Left kidney (tissue), 2 donors: ENCODE data around the gene NDUFA3. TPM values are rescaled to one million over a fixed set of nuclear protein-coding genes. Genes with fewer than 3 reads are reported as not detected.

Source experiments
- DNase-seq: peaks from one replicate; pipeline ENCODE4 v3.0.0-alpha.2; 2013
- polyA plus RNA-seq: library from polyadenylated mRNA; unstranded; fragments of 120-200 nt; gene quantifications from one replicate; pipeline ENCODE4 v1.2.1, GENCODE V29; 2013; ENCODE audit not compliant: insufficient read length

NDUFA3 gene
- polyA plus RNA-seq, 1 donor: 105 TPM

- DNase-seq: no peak
These were observed 2.5 kb downstream of the NDUFA3 start for GRCh38 chr19:54104998-54105715.

DNA sequence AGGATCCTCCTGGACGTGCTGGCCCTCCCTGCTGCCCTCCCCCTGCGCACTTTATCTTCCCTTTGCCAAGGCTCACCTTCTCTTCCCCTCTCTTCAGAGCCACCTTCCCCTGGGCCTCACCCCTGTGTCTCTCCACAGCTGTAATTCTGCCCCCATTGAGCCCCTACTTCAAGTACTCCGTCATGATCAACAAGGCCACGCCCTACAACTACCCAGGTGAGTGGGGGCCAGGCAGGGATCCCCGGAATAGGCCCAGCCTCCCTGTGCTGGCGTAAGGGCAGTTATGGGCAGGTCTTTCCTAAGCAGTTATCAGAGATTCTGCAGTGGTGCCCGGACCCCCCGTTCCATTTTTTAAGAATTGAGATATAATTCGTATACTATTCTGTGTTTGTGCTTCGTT, 3.1 kb downstream of the NDUFA3 start:
- DNase-seq: no peak

DNA sequence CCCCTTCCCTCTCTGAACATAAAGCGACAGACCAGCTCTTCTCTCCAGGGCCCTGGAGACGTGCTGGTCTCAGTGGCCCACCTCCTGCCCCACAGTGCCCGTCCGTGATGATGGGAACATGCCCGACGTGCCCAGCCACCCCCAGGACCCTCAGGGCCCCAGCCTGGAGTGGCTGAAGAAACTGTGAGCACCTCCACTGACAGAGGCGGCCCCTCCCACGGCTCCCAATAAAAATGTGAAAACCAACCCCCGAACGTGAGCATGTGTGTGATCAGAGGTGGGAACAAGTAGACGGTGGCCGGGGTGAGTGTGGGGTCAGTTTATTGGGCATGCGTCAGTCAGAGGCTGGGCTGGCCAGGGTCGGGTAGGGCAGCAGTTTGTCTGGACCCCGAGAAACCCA, 4.1 kb downstream of the NDUFA3 start:
- DNase-seq: no peak

GRCh38 chr19:54107876-54108490, 5.3 kb downstream of the NDUFA3 start:
- no peak for DNase-seq

- DNase-seq: no peak
These were observed 5.8 kb downstream of the NDUFA3 start for GRCh38 chr19:54108496-54108895.

- no peak for DNase-seq
These were observed 7.0 kb downstream of the NDUFA3 start for GRCh38 chr19:54109651-54110050.

DNA sequence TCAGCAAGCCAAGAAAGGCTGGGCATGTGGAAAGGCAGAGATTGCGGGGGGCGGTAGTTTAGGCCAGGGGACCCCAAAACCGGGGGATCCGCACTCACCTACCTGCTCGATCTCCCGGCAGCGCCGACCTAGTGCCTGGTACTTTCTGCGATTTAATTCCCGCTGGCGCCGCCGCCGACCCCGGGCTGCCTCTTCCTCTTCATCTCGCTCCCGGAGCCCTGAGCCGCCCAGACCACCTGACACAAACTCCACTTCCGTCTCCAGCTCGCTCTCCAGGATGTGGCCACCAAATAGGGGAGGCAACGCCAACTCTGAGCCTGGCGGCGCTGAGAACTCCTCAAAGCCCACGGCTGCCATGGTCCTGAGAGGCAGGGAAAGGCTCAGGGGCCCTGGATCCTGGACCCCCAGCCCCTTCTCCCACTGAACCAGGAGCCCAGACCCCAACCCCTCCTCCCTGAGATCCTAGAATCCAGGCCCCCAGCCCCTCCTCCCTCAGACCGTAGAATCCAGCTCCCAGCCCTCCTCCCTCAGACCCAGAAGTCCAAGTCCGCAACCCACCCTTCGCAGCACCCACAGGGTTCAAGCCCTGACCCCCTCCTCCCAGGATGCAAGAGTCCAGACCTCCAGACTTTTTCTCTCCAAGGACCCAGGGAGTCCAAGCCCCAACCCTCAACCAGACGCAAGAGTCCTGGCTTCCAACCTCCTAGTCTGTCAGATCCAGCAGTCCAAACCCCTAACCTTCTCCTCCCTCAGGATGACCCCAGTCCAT, 11.9 kb downstream of the NDUFA3 start:
- DNase-seq: no peak

DNA sequence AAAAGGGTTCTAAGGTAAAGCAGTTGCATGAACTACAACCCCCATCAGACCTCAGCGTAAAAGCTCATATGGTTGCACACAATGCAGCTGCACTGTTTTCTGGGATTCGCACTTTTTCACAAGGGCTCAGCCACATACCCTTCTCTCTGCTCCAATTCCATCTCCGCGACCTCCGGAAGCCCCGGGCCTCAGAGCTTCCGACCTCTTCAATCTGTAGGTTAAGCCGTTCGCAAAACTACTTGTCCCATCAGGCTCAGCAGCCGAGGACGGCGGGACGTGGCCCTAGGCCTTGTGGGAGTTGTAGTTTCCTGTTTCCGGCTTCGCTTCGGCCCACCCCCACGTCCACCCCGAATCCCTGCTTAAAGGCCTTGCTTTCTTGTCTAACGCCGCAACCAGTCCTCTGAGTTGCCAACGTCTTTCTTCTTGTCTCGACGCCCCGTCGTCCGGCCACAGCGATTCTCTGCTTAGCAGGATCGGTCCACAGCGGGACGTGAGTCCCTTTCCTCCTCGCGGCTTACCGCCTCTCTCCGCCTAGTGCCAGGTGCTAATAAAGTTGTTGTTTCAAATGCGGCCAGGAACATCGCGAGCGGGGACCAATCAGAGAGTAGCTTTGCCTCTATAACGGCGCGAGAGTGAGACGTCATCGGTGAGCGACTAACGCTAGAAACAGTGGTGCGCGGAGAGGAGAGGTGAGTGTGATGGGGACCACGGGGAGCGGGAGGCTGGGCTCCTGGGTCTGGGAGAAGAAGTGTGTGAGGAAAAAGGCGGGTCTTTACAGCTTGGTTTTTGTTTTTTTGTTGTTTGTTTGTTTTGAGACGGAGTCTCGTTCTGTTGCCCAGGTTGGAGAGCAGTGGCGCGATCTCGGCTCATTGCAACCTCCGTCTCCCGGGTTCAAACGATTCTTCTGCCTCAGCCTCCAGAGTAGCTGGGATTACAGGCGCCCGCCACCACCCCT, 12.7 kb downstream of the NDUFA3 start, which contains the start of the genes PRPF31 and TFPT:
Gene PRPF31, plus strand, starts transcription at position 646 of the 955 bp plus-strand sequence. CDS start 2,525 bp downstream, outside the sequence.
Gene TFPT, minus strand, starts transcription at position 549 of the 955 bp plus-strand sequence. Its CDS starts 388 bp downstream, at position 161.
- peak; percentile 99 for DNase-seq

- DNase-seq: no peak
These were observed 18.6 kb downstream of the NDUFA3 start for GRCh38 chr19:54121259-54121658.

GRCh38 chr19:54123682-54124081, 21.0 kb downstream of the NDUFA3 start:
- DNase-seq: no peak

GRCh38 chr19:54124393-54124792, 21.7 kb downstream of the NDUFA3 start:
- DNase-seq: no peak

- no peak for DNase-seq
These were observed 23.1 kb downstream of the NDUFA3 start for GRCh38 chr19:54125713-54126112.

GRCh38 chr19:54127688-54128440, 25.2 kb downstream of the NDUFA3 start:
- no peak for DNase-seq

DNA sequence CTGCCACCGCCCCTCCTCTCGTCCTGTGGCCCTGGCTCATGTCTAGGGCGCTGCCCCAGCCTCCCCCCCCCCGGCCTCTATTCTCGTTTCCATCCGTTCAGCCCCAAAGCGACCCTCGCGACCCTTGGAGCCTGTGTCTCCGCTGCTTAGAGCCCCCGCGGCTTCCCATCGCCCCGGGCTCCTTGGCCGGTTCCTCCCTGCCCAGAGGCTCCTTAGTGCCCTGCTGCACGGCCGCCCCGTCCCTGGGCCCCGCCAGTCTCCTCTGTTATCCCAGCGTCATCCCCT, 25.7 kb downstream of the NDUFA3 start:
- no peak for DNase-seq

GRCh38 chr19:54128796-54129616, 26.4 kb downstream of the NDUFA3 start:
- DNase-seq: no peak

DNA sequence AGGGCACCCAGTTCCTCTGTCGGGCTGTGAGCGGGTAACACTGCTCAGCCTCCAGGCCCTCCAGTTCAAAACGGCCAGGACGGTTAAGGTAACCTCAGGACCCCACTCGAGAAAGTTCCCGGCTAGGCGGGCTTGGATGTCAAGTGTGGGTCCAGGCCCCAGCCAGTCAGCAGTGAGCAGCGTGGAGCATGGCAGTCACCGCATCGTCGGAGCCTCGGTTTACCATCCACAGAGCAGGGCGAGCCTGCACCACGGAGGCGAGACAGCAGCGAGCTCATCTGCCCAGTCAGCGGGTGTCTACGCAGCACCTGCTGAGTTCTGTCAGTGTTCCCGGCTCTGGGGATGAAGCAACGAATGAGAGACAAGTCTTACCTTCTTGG, 27.0 kb downstream of the NDUFA3 start:
- DNase-seq: no peak

GRCh38 chr19:54133312-54133956, 30.8 kb downstream of the NDUFA3 start:
- no peak for DNase-seq

- DNase-seq: no peak
These were observed 31.4 kb downstream of the NDUFA3 start for GRCh38 chr19:54133957-54134590.
